H9 (cell line): Measurements from ENCODE around the gene PRKAG3. TPM values are rescaled to one million over a fixed set of nuclear protein-coding genes. Genes with fewer than 3 reads are reported as not detected.

ENCODE experiments used
- DNase-seq: peaks from one replicate; pipeline ENCODE4 v3.0.0-alpha.2; 2017
- H2AFZ ChIP-seq: one replicate; pipeline ENCODE4 v1.6.1; 2013; ENCODE audit warnings: mild to moderate bottlenecking, low read length, control low read depth, moderate library complexity
- H2AK5ac ChIP-seq: 2 replicates; pipeline ENCODE4 v1.6.1; 2013; ENCODE audit warnings: low read length, control low read depth, mixed read lengths; ENCODE audit not compliant: insufficient read length
- H2BK120ac ChIP-seq: one replicate; pipeline ENCODE4 v1.6.1; 2013; ENCODE audit warnings: low read depth, mild to moderate bottlenecking, low read length, control low read depth, inconsistent platforms; ENCODE audit not compliant: poor library complexity, severe bottlenecking
- H2BK12ac ChIP-seq: 2 replicates; pipeline ENCODE4 v1.6.1; 2013; ENCODE audit warnings: low read length, control low read depth, mixed read lengths, low read depth; ENCODE audit not compliant: insufficient read length
- H2BK15ac ChIP-seq: 2 replicates; pipeline ENCODE4 v1.6.1; 2013; ENCODE audit warnings: low read depth, low read length, control low read depth
- H2BK20ac ChIP-seq: one replicate; pipeline ENCODE4 v1.6.1; 2013; ENCODE audit warnings: low read depth, mild to moderate bottlenecking, low read length, control low read depth, inconsistent platforms; ENCODE audit not compliant: poor library complexity, severe bottlenecking
- H2BK5ac ChIP-seq: 2 replicates; pipeline ENCODE4 v1.6.1; 2013; ENCODE audit warnings: low read length, control low read depth, mixed read lengths; ENCODE audit not compliant: insufficient read length
- H3K14ac ChIP-seq: 2 replicates; pipeline ENCODE4 v1.6.1; 2013; ENCODE audit warnings: low read length, control low read depth; ENCODE audit not compliant: insufficient read depth
- H3K18ac ChIP-seq: 2 replicates; pipeline ENCODE4 v1.6.1; 2013; ENCODE audit warnings: low read depth, mild to moderate bottlenecking, mixed read lengths, low read length, control low read depth; ENCODE audit not compliant: insufficient read length
- H3K23ac ChIP-seq: 2 replicates; pipeline ENCODE4 v1.6.1; 2013; ENCODE audit warnings: low read length, control low read depth, mixed read lengths, low read depth; ENCODE audit not compliant: insufficient read length
- H3K23me2 ChIP-seq: 2 replicates; pipeline ENCODE4 v1.6.1; 2013; ENCODE audit warnings: low read depth, mild to moderate bottlenecking, mixed read lengths, low read length, control low read depth; ENCODE audit not compliant: insufficient read length, poor library complexity, severe bottlenecking
- H3K27ac ChIP-seq: 2 replicates; pipeline ENCODE4 v1.5.1; 2013; ENCODE audit warnings: low read length, control low read depth, mixed read lengths, low read depth; ENCODE audit not compliant: insufficient read length
- H3K27me3 ChIP-seq: 2 replicates; pipeline ENCODE4 v1.6.1; 2013; ENCODE audit warnings: low read length, control low read depth, inconsistent platforms; ENCODE audit not compliant: insufficient read depth
- H3K4ac ChIP-seq: 2 replicates; pipeline ENCODE4 v1.6.1; 2013; ENCODE audit warnings: low read depth, mild to moderate bottlenecking, control low read depth, inconsistent platforms, low read length, moderate library complexity
- H3K4me1 ChIP-seq: 2 replicates; pipeline ENCODE4 v1.6.1; 2013; ENCODE audit warnings: low read length, control low read depth, inconsistent platforms; ENCODE audit not compliant: insufficient read depth
- H3K4me2 ChIP-seq: 2 replicates; pipeline ENCODE4 v1.6.1; 2013; ENCODE audit warnings: low read length, control low read depth, mixed read lengths; ENCODE audit not compliant: insufficient read length, insufficient read depth
- H3K56ac ChIP-seq: 2 replicates; pipeline ENCODE4 v1.6.1; 2013; ENCODE audit warnings: low read depth, mild to moderate bottlenecking, mixed read lengths, low read length, control low read depth; ENCODE audit not compliant: insufficient read length
- H3K79me1 ChIP-seq: 2 replicates; pipeline ENCODE4 v1.6.1; 2013; ENCODE audit warnings: low read depth, mild to moderate bottlenecking, moderate library complexity, low read length, control low read depth, inconsistent platforms; ENCODE audit not compliant: insufficient read depth, poor library complexity, severe bottlenecking
- H3K79me2 ChIP-seq: 2 replicates; pipeline ENCODE4 v1.6.1; 2013; ENCODE audit warnings: low read length, control low read depth, inconsistent platforms; ENCODE audit not compliant: insufficient read depth
- H3K9ac ChIP-seq: 2 replicates; pipeline ENCODE4 v1.6.1; 2013; ENCODE audit warnings: low read length, control low read depth, mixed read lengths; ENCODE audit not compliant: insufficient read length; ENCODE audit errors: extremely low read depth
- H3K9me3 ChIP-seq: one replicate; pipeline ENCODE4 v1.6.1; 2013; ENCODE audit warnings: low read depth, low read length, inconsistent platforms; ENCODE audit not compliant: control insufficient read depth
- H3T11ph ChIP-seq: one replicate; pipeline ENCODE4 v1.6.1; 2013; ENCODE audit warnings: mild to moderate bottlenecking, low read length, control low read depth, inconsistent platforms
- H4K20me1 ChIP-seq: one replicate; pipeline ENCODE4 v1.6.1; 2013; ENCODE audit not compliant: control insufficient read depth, insufficient read length, insufficient read depth
- H4K5ac ChIP-seq: 2 replicates; pipeline ENCODE4 v1.6.1; 2013; ENCODE audit warnings: low read depth, mild to moderate bottlenecking, mixed read lengths, low read length, control low read depth; ENCODE audit not compliant: insufficient read length
- H4K8ac ChIP-seq: replicated peaks from 2 replicates; pipeline ENCODE4 v1.6.1; 2013; ENCODE audit warnings: low read length, control low read depth, mixed read lengths, low read depth; ENCODE audit not compliant: insufficient read length
- H4K91ac ChIP-seq: 2 replicates; pipeline ENCODE4 v1.6.1; 2013; ENCODE audit warnings: low read depth, mild to moderate bottlenecking, moderate library complexity, mixed read lengths, low read length, control low read depth; ENCODE audit not compliant: insufficient read length
- H3K27ac Mint-ChIP-seq, 3 experiments: 2 replicates in 2 of 3; 3 replicates in 1 of 3; pipeline ENCODE4 v1.8.0; 2020 to 2021; ENCODE audit warnings: mixed read lengths in 3 of 3, mild to moderate bottlenecking in 1 of 3, moderate library complexity in 1 of 3
- H3K27me3 Mint-ChIP-seq: 2 replicates; pipeline ENCODE4 v1.8.0; 2021; ENCODE audit warnings: low read depth, mild to moderate bottlenecking, moderate library complexity, mixed read lengths
- H3K36me3 Mint-ChIP-seq, 3 experiments: 2 replicates in 2 of 3; 3 replicates in 1 of 3; pipeline ENCODE4 v1.8.0; 2020 to 2021; ENCODE audit warnings: low read depth in 3 of 3, mixed read lengths in 3 of 3; ENCODE audit not compliant: insufficient read depth in 1 of 3
- H3K4me1 Mint-ChIP-seq, 2 experiments: 2 replicates each; pipeline ENCODE4 v1.8.0; 2020; ENCODE audit warnings: mixed read lengths in 2 of 2
- H3K4me3 Mint-ChIP-seq, 2 experiments: 2 replicates in 1 of 2; 3 replicates in 1 of 2; pipeline ENCODE4 v1.8.0; 2020 to 2021; ENCODE audit warnings: mild to moderate bottlenecking in 2 of 2, mixed read lengths in 2 of 2, moderate library complexity in 1 of 2
- H3K9me3 Mint-ChIP-seq, 2 experiments: 2 replicates in 1 of 2; 3 replicates in 1 of 2; pipeline ENCODE4 v1.8.0; 2020; ENCODE audit warnings: mild to moderate bottlenecking in 2 of 2, mixed read lengths in 2 of 2, moderate library complexity in 1 of 2
- WGBS: extraction: QIAGEN DNeasy Blood & Tissue Kit; methylation state at CpG from one replicate; pipeline ENCODE4 v1.1.7; 2013; ENCODE audit warnings: missing lambda C conversion rate, low lambda C conversion rate, mixed read lengths; ENCODE audit not compliant: insufficient read length; ENCODE audit errors: extremely low coverage; 5-methylcytosine and 5-hydroxymethylcytosine counted together
- total RNA-seq: library from RNA; stranded (reverse); gene quantifications from 2 replicates; pipeline ENCODE4 v1.2.1, GENCODE V29; 2021
- TF ChIP-seq, protein P1 (sequence below): fragments of 200-600 bp; sonication (generic); conservative IDR thresholded peaks from 3 replicates; pipeline ENCODE4 v1.8.0; 2021; ENCODE audit warnings: antibody characterized with exemption, mild to moderate bottlenecking

Gene PRKAG3
- total RNA-seq, 1 experiment from 2014 or later, result not detected

DNA sequence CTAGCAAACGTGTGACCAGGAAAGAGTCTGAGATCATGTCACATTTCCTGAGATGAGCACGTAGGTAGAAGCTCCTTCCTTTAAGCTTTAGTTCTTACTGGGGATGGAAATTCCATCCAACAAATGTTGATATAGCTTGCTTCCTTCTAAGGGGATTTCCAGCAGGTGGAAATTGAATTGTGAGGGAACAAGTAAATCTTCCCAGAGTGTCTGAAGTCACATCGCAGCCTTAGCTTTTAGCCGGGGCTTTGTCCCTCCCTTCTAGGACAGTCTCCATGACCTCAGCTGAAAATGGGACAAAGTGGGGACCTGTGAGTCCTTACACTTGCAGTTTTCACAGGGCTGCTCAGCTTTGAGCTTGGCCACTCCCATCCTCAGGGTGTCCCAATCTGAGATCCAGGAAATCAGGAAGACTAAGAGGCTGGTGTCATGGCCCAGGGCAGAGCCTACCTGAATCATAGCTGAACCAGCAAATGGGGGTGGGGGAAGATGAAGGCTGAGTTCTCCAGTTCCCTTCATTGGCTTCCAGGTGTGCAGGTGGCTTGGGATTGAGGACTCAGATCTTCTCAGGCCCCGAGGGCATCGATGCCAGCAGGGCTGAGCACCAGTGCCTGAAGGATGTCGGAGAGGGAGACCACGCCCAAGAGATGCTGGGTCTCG is 8.3 kb downstream of the PRKAG3 start:
- no peak for DNase-seq
- Histone ChIP-seq H3T11ph (no peak overlapping the region), H4K5ac (no peak overlapping the region), H2BK20ac (no peak overlapping the region), H3K4me1 (no peaks in the 10 kb centered on the region), H2AK5ac (no peak overlapping the region), H2BK5ac (no peak overlapping the region), H3K23ac (no peak overlapping the region), H3K14ac (no peak overlapping the region), H3K4me2 (no peak overlapping the region), H2BK120ac (no peak overlapping the region), H4K91ac (no peak overlapping the region), H3K27ac (no peak overlapping the region), H3K23me2 (no peaks in the 10 kb centered on the region), H3K18ac (no peak overlapping the region), H2BK15ac (no peak overlapping the region), H3K79me2 (no peaks in the 10 kb centered on the region), H2BK12ac (no peak overlapping the region), H3K9me3 (no peaks in the 10 kb centered on the region), H3K4ac (no peak overlapping the region), H3K56ac (no peak overlapping the region), H4K20me1 (no peaks in the 10 kb centered on the region), H3K79me1 (no peaks in the 10 kb centered on the region), H3K27me3 (no peaks in the 10 kb centered on the region), H3K9ac (no peak overlapping the region), H2AFZ (no peak overlapping the region), H4K8ac (no peak overlapping the region)
- Mint-ChIP-seq H3K4me1 (peaks cover 9 to 13% of the 10 kb centered on the region in 2 experiments), H3K9me3 (no peaks in the 10 kb centered on the region), H3K27me3 (peaks cover 7% of the 10 kb centered on the region), H3K4me3 (no peak overlapping the region), H3K27ac (no peak overlapping the region; a peak in 1 of 7 replicates), H3K36me3 (no peaks in the 10 kb centered on the region; a peak in 1 of 7 replicates)
- no CpG with 5 or more reads among the region's 9 CpGs for WGBS
- TF ChIP-seq, protein P1, sequence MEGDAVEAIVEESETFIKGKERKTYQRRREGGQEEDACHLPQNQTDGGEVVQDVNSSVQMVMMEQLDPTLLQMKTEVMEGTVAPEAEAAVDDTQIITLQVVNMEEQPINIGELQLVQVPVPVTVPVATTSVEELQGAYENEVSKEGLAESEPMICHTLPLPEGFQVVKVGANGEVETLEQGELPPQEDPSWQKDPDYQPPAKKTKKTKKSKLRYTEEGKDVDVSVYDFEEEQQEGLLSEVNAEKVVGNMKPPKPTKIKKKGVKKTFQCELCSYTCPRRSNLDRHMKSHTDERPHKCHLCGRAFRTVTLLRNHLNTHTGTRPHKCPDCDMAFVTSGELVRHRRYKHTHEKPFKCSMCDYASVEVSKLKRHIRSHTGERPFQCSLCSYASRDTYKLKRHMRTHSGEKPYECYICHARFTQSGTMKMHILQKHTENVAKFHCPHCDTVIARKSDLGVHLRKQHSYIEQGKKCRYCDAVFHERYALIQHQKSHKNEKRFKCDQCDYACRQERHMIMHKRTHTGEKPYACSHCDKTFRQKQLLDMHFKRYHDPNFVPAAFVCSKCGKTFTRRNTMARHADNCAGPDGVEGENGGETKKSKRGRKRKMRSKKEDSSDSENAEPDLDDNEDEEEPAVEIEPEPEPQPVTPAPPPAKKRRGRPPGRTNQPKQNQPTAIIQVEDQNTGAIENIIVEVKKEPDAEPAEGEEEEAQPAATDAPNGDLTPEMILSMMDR, result no peak
